OCI-LY1 (cell line): Measurements from ENCODE around the gene COA6.

Source experiments
- H2AFZ ChIP-seq: fragments of 200-600 bp; sonication (generic), shearing (Covaris generic); 2 replicates; pipeline ENCODE4 v1.6.0; 2014; ENCODE audit warnings: antibody characterized with exemption, mild to moderate bottlenecking, low read length
- H3F3A ChIP-seq: fragments of 200-600 bp; sonication (generic), shearing (Covaris generic); 2 replicates; pipeline ENCODE4 v1.6.0; 2014; ENCODE audit warnings: mild to moderate bottlenecking, antibody characterized with exemption, low read length, moderate library complexity; ENCODE audit not compliant: insufficient read depth
- H3K27ac ChIP-seq: fragments of 200-600 bp; sonication (generic); 2 replicates; pipeline ENCODE4 v1.5.1; 2014; ENCODE audit warnings: low read length, mixed run types, mild to moderate bottlenecking, low read depth; ENCODE audit not compliant: poor library complexity, severe bottlenecking
- H3K27me3 ChIP-seq: fragments of 200-600 bp; sonication (generic); 2 replicates; pipeline ENCODE4 v1.6.0; 2014; ENCODE audit warnings: antibody characterized with exemption, mild to moderate bottlenecking, low read length, moderate library complexity; ENCODE audit not compliant: insufficient read depth
- H3K36me3 ChIP-seq: fragments of 200-600 bp; sonication (generic); 2 replicates; pipeline ENCODE4 v1.6.1; 2014; ENCODE audit warnings: mild to moderate bottlenecking, antibody characterized with exemption, low read length, moderate library complexity, mixed read lengths; ENCODE audit not compliant: insufficient read depth
- H3K4me1 ChIP-seq: fragments of 200-600 bp; sonication (generic); 2 replicates; pipeline ENCODE4 v1.5.1; 2014; ENCODE audit warnings: mild to moderate bottlenecking, low read length, moderate library complexity; ENCODE audit not compliant: insufficient read depth, severe bottlenecking
- H3K4me2 ChIP-seq: fragments of 200-600 bp; sonication (generic), shearing (Covaris generic); 2 replicates; pipeline ENCODE4 v1.6.1; 2014; ENCODE audit warnings: low read length
- H3K4me3 ChIP-seq: fragments of 200-600 bp; sonication (generic); 2 replicates; pipeline ENCODE4 v1.5.1; 2014; ENCODE audit warnings: low read length, low read depth, mild to moderate bottlenecking, mixed read lengths; ENCODE audit not compliant: poor library complexity, severe bottlenecking
- H3K79me2 ChIP-seq: fragments of 200-600 bp; shearing (Covaris generic); 2 replicates; pipeline ENCODE4 v1.6.1; 2016; ENCODE audit warnings: mixed run types, low read length, mixed read lengths; ENCODE audit not compliant: insufficient read depth
- H3K9ac ChIP-seq: fragments of 200-600 bp; sonication (generic), shearing (Covaris generic); 2 replicates; pipeline ENCODE4 v1.6.1; 2014; ENCODE audit warnings: mild to moderate bottlenecking, low read length, mixed read lengths
- H3K9me2 ChIP-seq: fragments of 200-600 bp; sonication (generic), shearing (Covaris generic); 2 replicates; pipeline ENCODE4 v1.6.1; 2014; ENCODE audit warnings: low read depth, mild to moderate bottlenecking, low read length, mixed read lengths
- H3K9me3 ChIP-seq: fragments of 200-600 bp; shearing (Covaris generic); 2 replicates; pipeline ENCODE4 v1.6.1; 2014; ENCODE audit warnings: low read length, mixed read lengths
- H4K20me1 ChIP-seq: fragments of 200-600 bp; sonication (generic), shearing (Covaris generic); 2 replicates; pipeline ENCODE4 v1.6.0; 2016; ENCODE audit warnings: mild to moderate bottlenecking, low read length; ENCODE audit not compliant: insufficient read depth
- CTCF ChIP-seq: fragments of 200-600 bp; sonication (generic), shearing (Covaris generic); IDR thresholded peaks from 2 replicates; pipeline ENCODE4 v1.5.1; 2017; ENCODE audit warnings: mild to moderate bottlenecking, antibody characterized with exemption, low read length, moderate library complexity, mixed read lengths
- EZH2 ChIP-seq: fragments of 200-600 bp; sonication (generic), shearing (Covaris generic); IDR thresholded peaks from 2 replicates; pipeline ENCODE4 v1.8.0; 2017; ENCODE audit warnings: borderline replicate concordance, mixed run types, mild to moderate bottlenecking, antibody characterized with exemption, low read length, moderate library complexity, mixed read lengths

The COA6 gene

GRCh38 chr1:234357831-234358230 lies 15.4 kb upstream of the COA6 start:
- Histone ChIP-seq H3K4me3 (peak overlapping the region; percentile 73), H3K4me2 (peak overlapping the region; percentile 67), H3K79me2 (no peaks in the 10 kb centered on the region), H3K27ac (no peak overlapping the region), H3K9me3 (no peaks in the 10 kb centered on the region), H3K9me2 (no peaks in the 10 kb centered on the region), H2AFZ (no peak overlapping the region), H4K20me1 (no peaks in the 10 kb centered on the region), H3F3A (no peaks in the 10 kb centered on the region), H3K4me1 (peaks cover 22% of the 10 kb centered on the region), H3K9ac (no peak overlapping the region; the same call in 1 of the 2 replicates), H3K27me3 (no peaks in the 10 kb centered on the region), H3K36me3 (no peaks in the 10 kb centered on the region)
- no peak for TF ChIP-seq CTCF

- Histone ChIP-seq H3K27ac (no peak overlapping the region), H3K4me1 (peaks cover 20% of the 10 kb centered on the region), H3K27me3 (no peaks in the 10 kb centered on the region), H3K9ac (no peak overlapping the region), H3K9me3 (no peaks in the 10 kb centered on the region), H3K36me3 (no peaks in the 10 kb centered on the region), H3F3A (no peaks in the 10 kb centered on the region), H3K9me2 (no peaks in the 10 kb centered on the region), H2AFZ (no peak overlapping the region), H3K4me3 (no peak overlapping the region), H3K4me2 (no peak overlapping the region), H4K20me1 (no peaks in the 10 kb centered on the region), H3K79me2 (no peaks in the 10 kb centered on the region)
- TF ChIP-seq CTCF (no peak), EZH2 (no peak)
Observed at GRCh38 chr1:234361102-234361603, 12.1 kb upstream of the COA6 start.

GRCh38 chr1:234362558-234362957 lies 10.7 kb upstream of the COA6 start:
- Histone ChIP-seq H3K9me2 (no peaks in the 10 kb centered on the region), H3K27me3 (no peaks in the 10 kb centered on the region), H3K9me3 (no peaks in the 10 kb centered on the region), H4K20me1 (no peaks in the 10 kb centered on the region), H3K9ac (no peak overlapping the region), H3K27ac (no peak overlapping the region), H3K79me2 (no peaks in the 10 kb centered on the region), H3K4me2 (no peak overlapping the region), H2AFZ (no peak overlapping the region), H3F3A (no peaks in the 10 kb centered on the region), H3K4me1 (peaks cover 12% of the 10 kb centered on the region), H3K4me3 (no peak overlapping the region), H3K36me3 (no peaks in the 10 kb centered on the region)
- TF ChIP-seq CTCF (no peak), EZH2 (no peak)
